B cell (primary cell): Measurements from ENCODE around the gene PDC. TPM values are rescaled to one million over a fixed set of nuclear protein-coding genes. Genes with fewer than 3 reads are reported as not detected.

ENCODE experiments used
- ATAC-seq: fragments of 200-7000 bp; cut with Tn5 transposase; one replicate; pipeline ENCODE4 v1.10.0; 2021; ENCODE audit warnings: low read depth, mild to moderate bottlenecking, moderate number of reproducible peaks, moderate library complexity
- CTCF ChIA-PET: fragments of 350-600 bp; sonication (Branson Sonifier 250); formaldehyde crosslinking; loops from one replicate; lab custom pipeline; 2021; ENCODE audit warnings: antibody characterized with exemption, inconsistent platforms; lab: Charles Lee
- POLR2A ChIA-PET: fragments of 350-600 bp; sonication (Branson Sonifier 250); formaldehyde crosslinking; loops from one replicate; lab custom pipeline; 2021; ENCODE audit warnings: antibody characterized with exemption; lab: Charles Lee
- DNase-seq: peaks from one replicate; pipeline ENCODE4 v3.0.0; 2013
- H2AFZ ChIP-seq: 2 replicates; pipeline ENCODE4 v1.6.1; 2012; ENCODE audit warnings: mild to moderate bottlenecking, low read depth, low read length; ENCODE audit not compliant: insufficient read depth, poor library complexity, severe bottlenecking
- H3K27ac ChIP-seq, 2 donors: 1 replicate in 1 of 2; 2 replicates in 1 of 2; pipeline ENCODE4 v1.5.1; 2012 to 2013; ENCODE audit warnings: low read length in 2 of 2, mild to moderate bottlenecking in 2 of 2, moderate library complexity in 1 of 2
- H3K27me3 ChIP-seq, 4 experiments: fragments of 200-600 bp in 1 of 4; sonication (generic) in 1 of 4; replicated peaks in 1 of 4; 1 replicate in 2 of 4; 2 replicates in 2 of 4; pipeline versions ENCODE4 v1.6.1 to v1.7.0; 2013 to 2016; ENCODE audit warnings: low read length in 3 of 4, mild to moderate bottlenecking in 2 of 4, mixed read lengths in 1 of 4, moderate library complexity in 1 of 4; ENCODE audit not compliant: insufficient read depth in 4 of 4, control insufficient read depth in 3 of 4; ENCODE audit errors: control extremely low read depth in 1 of 4
- H3K36me3 ChIP-seq, 2 experiments: replicated peaks in 1 of 2; 1 replicate in 1 of 2; 2 replicates in 1 of 2; pipeline versions ENCODE4 v1.6.1 to v1.7.1; 2013; ENCODE audit warnings: low read length in 1 of 2; ENCODE audit not compliant: insufficient read depth in 2 of 2, control insufficient read depth in 1 of 2; ENCODE audit errors: control extremely low read depth in 1 of 2, extremely low read depth in 1 of 2
- H3K4me1 ChIP-seq, 2 donors: fragments of 200-600 bp in 1 of 2; sonication (generic) in 1 of 2; 1 replicate in 1 of 2; 2 replicates in 1 of 2; pipeline versions ENCODE4 v1.5.1 to v1.6.1; 2013 to 2017; ENCODE audit warnings: low read length in 2 of 2; ENCODE audit not compliant: control insufficient read depth in 2 of 2, insufficient read depth in 2 of 2
- H3K4me2 ChIP-seq: replicated peaks from 2 replicates; pipeline ENCODE3; 2012; ENCODE audit warnings: mild to moderate bottlenecking, low read depth, low read length; ENCODE audit not compliant: poor library complexity, severe bottlenecking
- H3K4me3 ChIP-seq, 5 experiments: fragments of 200-600 bp in 1 of 5; sonication (generic) in 1 of 5; 1 replicate in 3 of 5; 2 replicates in 2 of 5; pipeline versions ENCODE4 v1.5.1 to v1.7.0; 2011 to 2016; ENCODE audit warnings: low read length in 4 of 5, mild to moderate bottlenecking in 4 of 5, low read depth in 2 of 5, control low read depth in 1 of 5, moderate library complexity in 1 of 5; ENCODE audit not compliant: insufficient read depth in 1 of 5; ENCODE audit errors: control extremely low read depth in 1 of 5, extremely low read depth in 1 of 5
- H3K79me2 ChIP-seq: fragments of 200-600 bp; sonication (generic); one replicate; pipeline ENCODE4 v1.6.0; 2016; ENCODE audit warnings: low read length; ENCODE audit not compliant: control insufficient read depth, insufficient read depth
- H3K9ac ChIP-seq: fragments of 200-600 bp; sonication (generic); 2 replicates; pipeline ENCODE4 v1.6.1; 2017; ENCODE audit warnings: mild to moderate bottlenecking, low read length, moderate library complexity
- H3K9me3 ChIP-seq, 3 donors: one replicate each; pipeline versions ENCODE4 v1.6.1 to v1.7.1; 2013; ENCODE audit warnings: low read length in 2 of 3; ENCODE audit not compliant: control insufficient read depth in 2 of 3, insufficient read depth in 1 of 3; ENCODE audit errors: control extremely low read depth in 1 of 3
- H4K20me1 ChIP-seq: 2 replicates; pipeline ENCODE4 v1.6.0; 2012; ENCODE audit warnings: mild to moderate bottlenecking, low read length; ENCODE audit not compliant: insufficient read depth, control insufficient read depth, poor library complexity, severe bottlenecking
- H3K27ac Mint-ChIP-seq: one replicate; pipeline ENCODE4 v1.8.0; 2021; ENCODE audit warnings: mixed read lengths
- H3K27me3 Mint-ChIP-seq: one replicate; pipeline ENCODE4 v1.8.0; 2021; ENCODE audit warnings: mixed read lengths
- H3K4me1 Mint-ChIP-seq: one replicate; pipeline ENCODE4 v1.8.0; 2021; ENCODE audit warnings: mixed read lengths
- H3K4me3 Mint-ChIP-seq: one replicate; pipeline ENCODE4 v1.8.0; 2021; ENCODE audit warnings: mixed read lengths
- H3K9me3 Mint-ChIP-seq: one replicate; pipeline ENCODE4 v1.8.0; 2022; ENCODE audit warnings: mixed read lengths; ENCODE audit not compliant: insufficient read depth
- EZH2 ChIP-seq: IDR thresholded peaks from 2 replicates; pipeline ENCODE4 v1.6.1; 2012; ENCODE audit warnings: borderline replicate concordance, low read depth, mild to moderate bottlenecking, moderate library complexity, low read length; ENCODE audit not compliant: insufficient read depth, poor library complexity, severe bottlenecking
- WGBS: methylation state at CpG from one replicate; pipeline ENCODE4 v1.1.5; 2013; ENCODE audit warnings: missing lambda C conversion rate; ENCODE audit not compliant: insufficient coverage; 5-methylcytosine and 5-hydroxymethylcytosine counted together
- intact Hi-C: fragments of 100-400 bp; cut with micrococcal nuclease; formaldehyde crosslinking; loops from one replicate; pipeline ENCODE4 v1.10.0; 2022
- polyA plus RNA-seq: library from polyadenylated mRNA; depleted of rRNA; stranded (reverse); fragments of >200 nt; gene quantifications from 2 replicates; pipeline ENCODE4 v1.2.3, GENCODE V29; 2012
- total RNA-seq, 2 donors: library from RNA; stranded (reverse); fragments of 120-200 nt in 1 of 2; gene quantifications; 1 replicate in 1 of 2; 2 replicates in 1 of 2; pipeline versions ENCODE4 v1.2.3 to v1.2.4, GENCODE V29; 2013 to 2022
- TF ChIP-seq, protein P1 (sequence below): fragments of 200-600 bp; IDR thresholded peaks from one replicate; pipeline ENCODE4 v1.8.0; 2022; ENCODE audit warnings: antibody characterized with exemption, mild to moderate bottlenecking

PDC gene
- total and polyA plus RNA-seq, 2 donors (not counting 1 experiment from before 2014, with no cell fraction given), result not detected

DNA sequence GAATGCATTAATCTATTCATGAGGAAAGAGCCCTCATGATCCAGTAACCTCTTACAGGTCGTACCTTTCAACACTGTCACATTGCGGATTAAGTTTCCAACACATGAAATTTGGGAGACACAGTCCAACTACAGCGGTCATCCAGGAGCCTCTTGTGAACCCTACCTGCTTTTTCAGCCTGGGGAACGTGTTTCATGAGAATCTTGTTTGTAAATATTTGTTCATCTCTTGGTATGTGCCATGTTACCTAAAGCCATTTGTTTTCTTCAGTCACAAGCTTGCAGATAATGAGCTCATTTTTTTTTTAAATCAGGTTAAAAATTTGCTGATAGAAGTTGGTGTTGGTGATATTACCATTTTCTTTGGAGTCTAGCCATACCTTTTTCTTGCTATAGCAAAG lies 37.2 kb upstream of the PDC start:
- Histone ChIP-seq H3K27me3 (no peaks in the 10 kb centered on the region), H3K4me3 (no peak overlapping the region), H3K27ac (no peak overlapping the region), H3K36me3 (no peaks in the 10 kb centered on the region), H4K20me1 (no peaks in the 10 kb centered on the region), H3K9me3 (no peaks in the 10 kb centered on the region), H2AFZ (no peak overlapping the region), H3K4me2 (no peak overlapping the region), H3K9ac (no peak overlapping the region), H3K4me1 (no peaks in the 10 kb centered on the region), H3K79me2 (no peaks in the 10 kb centered on the region)
- 100% methylated on average over 1 of the region's 4 CpGs for WGBS
- DNase-seq (no peak), ATAC-seq (no peak)
- no peak overlapping the region for H3K4me3 Mint-ChIP-seq
- no peaks in the 10 kb centered on the region for H3K9me3 Mint-ChIP-seq
- H3K27me3 Mint-ChIP-seq, result no peaks in the 10 kb centered on the region
- TF ChIP-seq, protein P1, sequence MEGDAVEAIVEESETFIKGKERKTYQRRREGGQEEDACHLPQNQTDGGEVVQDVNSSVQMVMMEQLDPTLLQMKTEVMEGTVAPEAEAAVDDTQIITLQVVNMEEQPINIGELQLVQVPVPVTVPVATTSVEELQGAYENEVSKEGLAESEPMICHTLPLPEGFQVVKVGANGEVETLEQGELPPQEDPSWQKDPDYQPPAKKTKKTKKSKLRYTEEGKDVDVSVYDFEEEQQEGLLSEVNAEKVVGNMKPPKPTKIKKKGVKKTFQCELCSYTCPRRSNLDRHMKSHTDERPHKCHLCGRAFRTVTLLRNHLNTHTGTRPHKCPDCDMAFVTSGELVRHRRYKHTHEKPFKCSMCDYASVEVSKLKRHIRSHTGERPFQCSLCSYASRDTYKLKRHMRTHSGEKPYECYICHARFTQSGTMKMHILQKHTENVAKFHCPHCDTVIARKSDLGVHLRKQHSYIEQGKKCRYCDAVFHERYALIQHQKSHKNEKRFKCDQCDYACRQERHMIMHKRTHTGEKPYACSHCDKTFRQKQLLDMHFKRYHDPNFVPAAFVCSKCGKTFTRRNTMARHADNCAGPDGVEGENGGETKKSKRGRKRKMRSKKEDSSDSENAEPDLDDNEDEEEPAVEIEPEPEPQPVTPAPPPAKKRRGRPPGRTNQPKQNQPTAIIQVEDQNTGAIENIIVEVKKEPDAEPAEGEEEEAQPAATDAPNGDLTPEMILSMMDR, result no peak
- no peak overlapping the region for H3K27ac Mint-ChIP-seq
- intact Hi-C loops, result no loop called here
- CTCF ChIA-PET, result interaction anchor here (0.6 kb wide), 1 partner anchor 203 kb away, joined by 3 read pairs; no protein-coding TSS in a partner anchor
- H3K4me1 Mint-ChIP-seq, result peaks cover 3% of the 10 kb centered on the region
- POLR2A ChIA-PET, result no interaction called here

DNA sequence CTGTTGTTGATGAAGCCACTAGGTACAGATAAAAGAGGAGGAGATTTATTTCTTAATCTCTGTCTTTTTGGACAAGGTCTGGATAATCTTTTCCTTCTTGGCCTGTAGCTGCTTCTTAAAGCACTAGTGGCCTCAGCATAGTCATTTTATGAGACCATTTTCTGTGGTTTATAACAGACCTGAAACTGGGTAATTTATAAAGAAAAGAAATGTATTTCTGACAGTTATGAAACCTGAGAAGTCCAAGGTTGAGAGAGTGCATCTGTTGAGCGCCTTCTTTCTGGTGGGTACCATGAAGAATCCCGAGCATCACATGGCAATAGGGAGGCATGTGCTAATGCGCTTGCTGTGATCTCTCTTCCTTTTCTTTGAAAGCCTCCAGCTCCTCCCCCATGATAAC lies 36.7 kb upstream of the PDC start:
- DNase-seq (no peak), ATAC-seq (no peak)
- Histone ChIP-seq H3K9ac (no peak overlapping the region), H3K27me3 (no peaks in the 10 kb centered on the region), H3K79me2 (no peaks in the 10 kb centered on the region), H3K4me1 (no peaks in the 10 kb centered on the region), H3K4me2 (no peak overlapping the region), H4K20me1 (no peaks in the 10 kb centered on the region), H3K27ac (no peak overlapping the region), H2AFZ (no peak overlapping the region), H3K4me3 (no peak overlapping the region), H3K36me3 (no peaks in the 10 kb centered on the region), H3K9me3 (no peaks in the 10 kb centered on the region)
- no peak overlapping the region for H3K4me3 Mint-ChIP-seq
- TF ChIP-seq, protein P1, result no peak
- TF ChIP-seq EZH2, result no peak
- no peaks in the 10 kb centered on the region for H3K9me3 Mint-ChIP-seq
- no peaks in the 10 kb centered on the region for H3K27me3 Mint-ChIP-seq
- ChIA-PET CTCF (interaction anchor here (0.6 kb wide), 1 partner anchor 204 kb away, joined by 3 read pairs; no protein-coding TSS in a partner anchor), POLR2A (no interaction called here)
- H3K4me1 Mint-ChIP-seq, result peaks cover 3% of the 10 kb centered on the region
- H3K27ac Mint-ChIP-seq, result no peak overlapping the region
- WGBS, result 88% methylated on average over 1 of the region's 3 CpGs
- intact Hi-C loops, result no loop called here
